Measurements from ENCODE around the gene GPC5.
"Not testable (repeated sequence)": the region's sequence is repeated elsewhere in the genome, so short reads cannot be mapped to it uniquely, and the experiment has no call there.

GPC5 gene

DNA sequence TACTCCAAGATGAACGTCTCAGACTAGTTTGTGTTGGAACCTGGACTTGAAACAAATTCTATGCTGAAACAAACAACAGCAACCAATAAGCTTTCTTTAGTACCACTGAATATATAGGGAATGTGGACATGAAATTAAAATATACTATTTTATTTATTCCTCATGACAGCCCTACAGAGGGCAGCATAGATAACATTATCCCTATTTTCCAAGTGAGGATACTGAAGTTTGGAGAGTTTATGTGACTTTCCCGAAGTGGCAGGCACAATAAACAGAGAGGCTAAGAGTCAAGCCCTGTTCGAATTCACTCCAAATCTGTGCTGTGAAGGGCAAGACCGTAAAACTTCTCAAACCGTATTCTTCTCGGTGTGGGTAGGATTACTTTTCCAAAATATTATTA is 1318.3 kb downstream of the GPC5 start:
- FAIRE-seq: no peak

DNA sequence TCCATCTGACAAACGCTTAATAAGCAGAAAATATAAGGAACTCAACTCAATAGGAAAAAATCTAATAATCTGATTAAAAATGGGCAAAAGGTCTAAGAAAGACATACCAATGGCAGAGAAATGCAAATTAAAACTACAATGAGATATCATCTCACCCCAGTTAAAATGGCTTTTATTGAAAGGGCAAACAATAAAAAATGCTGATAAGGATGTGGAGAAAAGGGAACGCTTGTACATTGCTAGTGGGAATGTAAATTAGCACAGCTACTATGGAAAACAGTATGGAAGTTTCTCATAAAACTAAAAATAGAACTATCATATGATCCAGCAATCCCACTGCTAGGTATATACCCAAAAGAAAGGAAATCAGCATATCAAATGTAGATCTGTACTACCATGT is 1319.4 kb downstream of the GPC5 start:
- no peak for FAIRE-seq

DNA sequence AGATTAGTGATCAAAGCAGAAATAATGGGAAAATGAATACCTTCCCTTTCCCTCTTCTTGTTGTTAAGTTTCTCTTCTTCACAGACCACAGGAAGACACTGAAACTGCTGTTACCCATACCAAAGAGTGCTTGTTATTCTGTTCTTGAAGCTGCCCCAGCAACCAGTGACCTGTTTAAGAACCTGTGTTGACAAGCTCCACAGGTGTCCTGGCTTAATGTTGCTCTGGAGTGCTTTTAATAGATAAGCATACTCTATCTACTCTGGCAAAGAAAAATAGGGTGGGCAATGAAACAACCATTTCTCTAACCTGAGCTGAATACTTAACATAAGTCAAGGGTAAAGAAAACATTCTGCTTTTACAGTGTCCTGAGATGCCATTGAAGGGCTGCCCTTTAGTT is 1321.4 kb downstream of the GPC5 start:
- no peak for FAIRE-seq

DNA sequence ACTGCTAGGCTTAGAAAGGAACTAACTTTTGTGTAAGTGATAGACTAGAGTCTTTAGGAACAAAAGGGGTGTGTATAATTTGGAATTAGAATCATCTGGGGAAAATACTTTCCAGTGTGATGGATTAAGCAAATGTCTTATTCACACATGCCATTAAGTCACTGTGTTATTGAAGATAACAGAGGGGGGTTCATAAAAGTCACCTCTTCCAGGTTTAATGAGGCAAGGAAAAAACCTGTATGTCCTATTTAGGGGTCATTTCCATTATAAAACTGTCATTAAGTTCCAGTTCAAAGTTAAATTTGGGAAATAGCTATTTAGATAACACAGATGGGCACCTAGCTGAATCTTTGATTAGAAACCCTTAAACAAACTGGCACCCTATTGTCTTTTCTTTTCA is 1323.2 kb downstream of the GPC5 start:
- FAIRE-seq: no peak

DNA sequence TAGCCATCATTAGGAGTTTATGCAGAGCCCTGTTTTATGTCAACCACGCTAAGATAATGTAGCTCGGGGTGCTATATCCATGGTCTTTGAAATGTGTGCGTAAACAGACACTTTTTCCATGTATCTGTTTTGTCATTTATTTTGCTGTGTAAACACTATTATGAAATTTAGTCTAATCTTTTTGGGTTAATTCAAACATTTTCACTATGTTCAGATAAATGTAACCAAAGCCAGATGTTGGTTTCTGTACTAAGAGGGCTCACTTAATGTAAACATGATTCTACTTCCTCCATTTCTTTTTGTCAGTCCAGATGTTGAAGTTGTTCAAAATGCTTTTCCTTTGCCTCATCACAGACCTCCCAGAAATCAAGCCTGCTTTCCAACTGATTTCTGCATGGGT is 1328.7 kb downstream of the GPC5 start:
- no peak for FAIRE-seq

DNA sequence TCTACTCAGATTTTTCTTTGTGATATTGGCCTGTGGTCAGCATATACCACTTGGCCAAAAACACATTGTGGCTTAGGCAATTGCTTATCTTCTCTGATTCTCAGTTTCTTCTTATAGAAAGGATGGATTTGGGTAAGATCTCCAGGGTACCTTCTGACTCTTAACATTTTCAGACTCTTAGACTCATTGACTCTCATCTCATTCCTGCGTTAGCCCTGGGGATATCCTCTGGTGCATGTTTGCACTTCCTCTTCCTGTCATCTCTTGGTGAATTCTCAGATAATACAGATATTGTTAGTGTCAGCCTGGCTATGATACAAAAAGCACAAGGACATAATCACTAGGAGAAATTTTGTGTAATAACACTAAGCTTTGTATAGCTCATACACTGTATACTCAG is 1335.6 kb downstream of the GPC5 start:
- no peak for FAIRE-seq

DNA sequence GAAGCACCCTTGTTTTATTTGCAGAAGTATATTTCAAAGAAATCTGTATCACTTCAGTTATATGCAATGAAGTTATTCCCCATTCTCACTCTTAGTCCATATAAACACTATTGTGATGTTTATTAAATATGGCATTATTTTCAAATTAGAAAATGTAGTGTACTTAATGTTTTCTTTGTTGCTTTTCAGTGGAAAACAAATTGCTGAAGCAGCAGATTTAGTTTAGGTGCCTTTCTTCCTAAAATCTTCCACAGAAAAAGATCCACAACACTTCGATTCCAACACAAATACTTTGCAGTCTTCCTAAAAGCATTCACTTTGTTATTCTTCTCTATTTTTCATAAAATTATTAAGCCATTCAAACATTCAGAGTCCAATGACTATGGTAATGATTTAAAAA is 1336.1 kb downstream of the GPC5 start:
- FAIRE-seq: no peak

DNA sequence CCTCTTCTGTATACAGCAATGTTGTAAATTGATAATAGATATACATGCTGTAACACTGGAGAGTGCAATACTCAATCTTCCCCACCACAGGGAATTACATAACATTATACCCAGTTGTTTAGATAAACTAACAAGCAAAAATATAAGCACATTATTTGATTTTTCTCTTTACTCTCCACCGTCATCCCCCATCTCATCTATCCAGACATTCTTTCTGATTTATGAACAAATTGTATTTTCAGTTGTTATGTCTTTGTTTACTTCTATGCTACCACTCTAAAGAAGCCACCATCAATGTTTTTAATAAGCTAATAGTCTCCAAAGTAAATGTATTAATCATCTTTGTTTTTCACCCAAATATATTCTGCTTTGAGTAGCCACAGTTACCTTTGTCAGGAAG is 1337.5 kb downstream of the GPC5 start:
- FAIRE-seq: no peak

DNA sequence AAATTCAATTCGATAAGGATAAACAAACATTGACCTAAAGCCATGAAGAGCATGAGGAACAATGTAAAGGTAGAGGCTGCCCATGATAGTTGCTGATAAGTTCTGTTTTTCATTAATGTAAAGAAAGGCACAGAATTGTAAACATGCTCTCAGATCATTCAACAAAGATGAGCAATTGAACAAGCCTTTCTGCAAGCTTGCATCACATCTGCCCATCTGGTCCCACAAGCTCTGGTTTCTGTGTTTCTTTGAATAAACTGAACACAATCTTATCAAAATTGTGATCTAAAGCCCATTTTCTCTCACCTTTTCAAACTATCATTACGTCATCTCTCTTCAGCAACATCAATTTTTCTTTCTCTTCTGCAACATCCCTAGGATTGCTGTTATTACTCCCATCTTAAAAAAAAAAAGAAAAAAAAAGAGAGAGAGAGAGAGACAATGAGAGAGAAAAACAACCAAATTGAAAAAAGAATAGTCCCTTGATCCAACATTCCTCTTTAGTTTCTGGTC is 1340.9 kb downstream of the GPC5 start:
- FAIRE-seq: no peak

DNA sequence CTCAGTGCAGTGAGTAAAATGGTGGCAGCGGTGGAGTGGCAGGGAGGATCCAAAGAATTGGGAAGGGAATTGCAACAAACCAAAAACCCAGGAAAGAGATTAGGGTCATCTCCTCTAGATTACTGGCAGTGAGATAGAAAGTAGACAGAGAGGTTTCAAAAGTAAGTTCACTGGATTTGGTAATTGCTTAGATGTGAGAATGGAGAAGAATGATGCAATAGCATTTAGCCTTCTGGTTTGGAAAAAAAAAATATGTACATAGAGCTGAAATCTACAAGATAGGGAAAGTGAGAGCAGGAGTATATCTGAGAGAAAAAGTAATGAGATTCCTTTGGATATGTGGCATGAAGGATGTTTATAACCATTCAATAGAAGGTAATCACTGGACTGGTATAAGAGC is 1345.6 kb downstream of the GPC5 start:
- FAIRE-seq: no peak

DNA sequence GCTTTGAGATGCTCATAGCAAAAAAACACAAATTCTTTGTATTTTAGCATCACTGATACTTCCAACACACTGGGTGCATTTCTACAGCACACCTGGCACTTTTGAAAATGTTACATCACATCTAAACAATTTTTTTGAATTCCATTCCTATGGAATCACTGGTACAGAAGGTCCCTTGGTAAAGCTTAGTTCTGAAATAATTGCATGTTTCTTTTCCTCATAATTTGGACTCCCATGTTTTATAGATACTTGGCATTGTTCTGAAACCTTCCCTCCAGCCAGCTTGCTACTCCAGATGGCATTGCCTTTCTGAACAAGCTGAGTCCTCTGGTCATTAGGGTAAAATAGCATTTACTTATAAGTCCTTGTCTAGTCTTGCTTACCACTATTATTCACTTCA is 1346.8 kb downstream of the GPC5 start:
- no peak for FAIRE-seq

DNA sequence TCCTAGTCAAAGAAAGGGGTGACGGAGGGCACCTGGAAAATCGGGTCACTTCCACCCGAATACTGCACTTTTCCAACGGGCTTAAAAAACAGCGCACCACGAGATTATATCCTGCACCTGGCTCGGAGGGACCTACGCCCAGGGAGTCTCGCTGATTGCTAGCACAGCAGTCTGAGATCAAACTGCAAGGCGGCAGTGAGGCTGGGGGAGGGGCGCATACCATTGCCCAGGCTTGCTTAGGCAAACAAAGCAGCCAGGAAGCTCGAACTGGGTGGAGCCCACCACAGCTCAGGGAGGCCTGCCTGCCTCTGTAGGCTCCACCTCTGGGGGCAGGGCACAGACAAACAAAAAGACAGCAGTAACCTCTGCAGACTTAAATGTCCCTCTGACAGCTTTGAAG is 1354.3 kb downstream of the GPC5 start:
- FAIRE-seq: not testable (repeated sequence)

DNA sequence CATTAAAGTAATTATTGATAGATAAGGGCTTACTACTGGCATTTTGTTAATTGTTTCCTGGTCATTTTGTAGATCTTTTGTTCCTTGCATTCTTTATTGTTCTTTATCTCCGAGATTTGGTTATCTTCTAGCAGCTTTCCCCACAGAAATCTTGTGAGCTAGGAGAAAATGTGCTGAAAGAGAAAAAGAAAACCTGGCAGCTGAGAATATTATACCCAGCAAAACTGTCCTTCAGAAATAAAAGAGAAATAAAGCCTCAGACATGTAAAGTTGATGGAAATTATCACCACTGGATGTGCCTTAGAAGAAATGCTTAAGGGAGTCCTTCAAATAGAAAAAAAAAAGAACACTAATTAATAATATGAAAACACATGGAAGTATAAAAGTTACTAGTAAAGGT is 1363.3 kb downstream of the GPC5 start:
- no peak for FAIRE-seq

DNA sequence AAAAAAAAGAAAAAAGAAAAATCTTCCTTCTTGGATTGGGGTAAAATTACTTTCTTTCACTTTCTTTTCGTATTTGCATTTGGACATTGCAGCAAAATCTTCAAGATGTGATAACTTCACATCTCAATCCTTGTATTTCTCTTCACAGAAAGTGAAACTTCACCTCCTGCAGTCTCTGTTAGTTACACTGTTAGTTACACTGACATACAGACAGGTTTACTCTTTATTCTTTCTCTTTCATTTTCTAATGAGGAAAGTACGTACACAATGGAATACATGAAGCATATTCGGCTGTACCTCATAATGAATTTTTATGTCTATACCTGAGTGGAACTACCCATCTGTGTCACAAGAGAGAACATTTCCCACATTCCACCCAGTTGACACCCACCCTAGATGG is 1369.0 kb downstream of the GPC5 start:
- FAIRE-seq: no peak

DNA sequence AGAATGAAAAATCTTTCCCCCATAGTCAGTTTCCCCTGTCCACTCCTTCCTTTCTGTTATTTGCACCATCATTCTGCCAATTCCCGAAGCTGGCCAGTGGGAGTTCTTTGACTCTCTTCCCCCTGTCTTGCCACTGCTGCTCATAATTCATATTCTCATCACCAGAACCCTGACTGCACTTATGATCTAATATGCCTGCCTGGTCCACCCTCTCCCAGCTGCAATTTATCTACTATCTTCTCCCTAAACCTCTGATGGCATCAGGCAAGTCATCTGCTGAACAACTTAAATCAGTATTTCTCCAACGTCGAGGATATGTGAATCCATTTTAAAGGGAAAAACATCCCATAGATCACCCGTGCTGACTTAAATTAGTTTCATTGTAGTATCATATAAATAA is 1370.2 kb downstream of the GPC5 start:
- FAIRE-seq: no peak

DNA sequence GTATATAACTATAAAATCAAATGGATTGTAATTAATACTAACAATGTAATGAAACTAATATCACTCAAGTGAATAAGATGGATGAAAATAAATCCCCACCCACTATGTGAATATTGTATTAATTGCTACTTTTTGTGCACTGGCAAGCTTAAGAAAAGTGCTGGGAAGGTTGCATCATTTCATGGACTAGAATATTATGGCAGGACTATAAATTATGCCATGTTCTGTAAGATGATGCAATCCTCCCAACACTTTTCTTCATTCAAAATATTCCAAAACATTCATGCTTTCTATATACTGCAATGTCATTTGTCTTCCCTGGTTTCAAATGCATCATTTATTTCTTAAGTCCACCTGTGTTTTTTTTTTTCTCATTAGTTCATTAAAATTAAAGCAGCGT is 1370.6 kb downstream of the GPC5 start:
- FAIRE-seq: no peak

DNA sequence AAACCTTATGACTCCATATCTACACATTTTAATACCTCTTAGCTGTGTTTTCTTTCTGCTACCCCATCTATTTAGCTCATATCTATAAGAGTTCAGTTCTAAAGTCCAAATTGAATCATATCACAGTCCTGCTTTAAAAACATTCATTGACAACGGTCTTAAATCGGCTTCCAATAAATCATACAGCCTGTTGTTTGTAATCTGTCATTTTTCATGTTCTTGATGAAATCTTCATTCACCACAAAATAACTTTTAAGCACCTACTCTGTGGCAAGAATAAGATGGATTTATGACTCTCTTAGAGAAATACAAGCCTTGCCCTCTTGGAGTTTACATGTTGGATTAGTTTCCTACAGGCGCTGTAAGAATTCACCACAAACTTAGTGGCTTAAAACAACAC is 1377.2 kb downstream of the GPC5 start:
- no peak for FAIRE-seq

DNA sequence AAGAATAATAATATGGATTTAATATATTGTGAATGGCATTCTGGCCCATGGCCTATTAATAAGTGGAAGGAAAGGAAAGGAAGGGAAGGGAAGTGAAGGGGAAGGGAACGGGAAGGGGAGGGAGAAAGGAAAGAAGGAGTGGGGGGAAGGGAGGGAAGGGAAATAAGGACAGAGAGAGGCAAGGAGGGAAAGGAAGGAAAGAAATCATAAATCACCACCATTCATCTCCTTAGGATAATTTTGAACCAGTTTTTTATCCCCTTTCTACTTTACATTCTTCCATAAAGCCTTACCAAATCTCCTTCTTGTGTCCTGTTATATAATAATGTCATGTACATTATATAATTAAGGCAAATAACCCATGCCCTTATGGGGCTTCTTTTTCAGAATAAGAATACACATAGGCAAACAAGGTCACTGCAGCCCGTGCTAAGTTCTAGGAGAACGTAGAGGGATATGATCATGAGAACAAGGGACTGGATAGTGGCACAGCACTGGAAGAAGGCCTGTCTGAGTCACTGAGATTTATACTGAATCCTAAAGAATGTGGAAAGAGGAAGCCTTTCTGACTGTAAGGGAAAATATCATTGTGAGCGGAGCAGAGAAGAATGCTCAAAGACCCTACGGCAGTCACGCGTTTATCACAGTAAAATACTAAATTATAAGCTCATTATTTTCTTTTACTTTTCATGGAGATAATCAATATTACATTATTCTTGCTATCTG is 1383.7 kb downstream of the GPC5 start:
- no peak for FAIRE-seq

DNA sequence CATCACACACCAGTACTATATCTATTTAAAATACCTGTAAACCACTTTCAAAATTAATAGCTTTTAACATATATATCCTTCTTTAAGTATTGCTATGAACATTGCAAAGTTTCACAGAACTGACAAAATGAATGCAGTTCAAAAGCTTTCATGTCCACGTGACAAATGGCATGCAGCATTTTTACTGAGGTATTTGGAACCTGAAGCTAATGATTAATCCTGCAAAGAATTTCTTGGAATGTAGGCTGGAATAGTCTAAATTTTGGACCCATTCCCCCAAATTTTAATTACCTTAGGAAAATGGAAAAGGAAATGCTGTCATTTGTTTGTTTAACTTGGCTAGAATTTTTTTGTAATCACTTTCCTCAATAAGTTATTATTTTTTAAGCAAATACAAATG is 1404.4 kb downstream of the GPC5 start:
- FAIRE-seq: no peak

DNA sequence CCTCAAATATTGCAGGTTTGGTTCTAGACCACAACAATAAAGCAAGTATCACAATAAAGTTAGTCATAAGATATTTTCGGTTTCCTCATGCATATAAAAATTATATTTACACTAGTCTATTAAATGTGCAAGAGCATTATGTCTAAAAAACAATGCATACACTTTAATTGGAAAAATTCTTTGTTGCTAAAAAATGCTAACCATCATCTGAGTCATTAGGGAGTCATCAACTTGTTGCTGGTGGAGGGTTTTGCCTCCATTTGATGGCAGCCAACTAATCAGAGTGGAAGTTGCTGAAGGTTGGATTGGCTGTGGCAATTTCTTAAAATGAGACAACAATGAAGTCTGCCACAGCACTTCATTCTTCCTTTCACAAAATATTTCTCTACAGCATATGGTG is 1405.9 kb downstream of the GPC5 start:
- FAIRE-seq: no peak

DNA sequence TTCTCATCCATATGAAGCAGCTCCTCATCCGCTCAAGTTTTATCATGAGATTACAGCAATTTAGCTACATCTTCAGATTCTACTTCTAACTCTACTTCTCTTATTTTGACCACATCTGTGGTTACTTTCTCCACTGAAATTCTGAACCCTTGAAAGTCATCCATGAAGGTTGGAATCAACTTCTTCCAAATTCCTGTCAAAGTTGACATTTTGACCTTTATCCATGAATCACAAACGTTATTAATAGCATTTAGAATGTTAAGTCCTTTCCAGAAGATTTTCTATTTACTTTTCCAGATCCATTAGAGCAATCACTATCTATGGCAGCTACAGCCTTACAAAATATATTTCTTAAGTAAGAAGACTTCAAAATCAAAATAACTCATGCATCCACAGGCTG is 1406.5 kb downstream of the GPC5 start:
- FAIRE-seq: no peak

DNA sequence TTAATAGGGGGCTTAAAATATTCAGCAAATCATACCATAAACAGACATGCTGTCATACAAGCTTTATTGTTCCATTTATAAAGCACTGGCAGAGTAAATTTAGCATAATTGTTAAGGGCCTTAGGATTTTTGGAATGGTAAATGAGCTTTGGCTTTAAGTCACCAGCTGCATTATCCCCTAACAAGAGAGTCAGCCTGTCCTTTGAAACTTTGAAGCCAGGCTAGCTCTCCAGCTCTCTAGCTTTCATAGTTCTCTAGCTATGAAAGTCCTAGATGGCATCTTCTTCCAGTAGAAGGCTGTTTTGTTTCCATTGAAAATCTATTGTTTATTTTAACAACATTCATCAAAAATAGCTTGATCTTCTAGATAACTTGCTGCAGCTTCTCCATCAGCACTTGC is 1407.3 kb downstream of the GPC5 start:
- FAIRE-seq: no peak

DNA sequence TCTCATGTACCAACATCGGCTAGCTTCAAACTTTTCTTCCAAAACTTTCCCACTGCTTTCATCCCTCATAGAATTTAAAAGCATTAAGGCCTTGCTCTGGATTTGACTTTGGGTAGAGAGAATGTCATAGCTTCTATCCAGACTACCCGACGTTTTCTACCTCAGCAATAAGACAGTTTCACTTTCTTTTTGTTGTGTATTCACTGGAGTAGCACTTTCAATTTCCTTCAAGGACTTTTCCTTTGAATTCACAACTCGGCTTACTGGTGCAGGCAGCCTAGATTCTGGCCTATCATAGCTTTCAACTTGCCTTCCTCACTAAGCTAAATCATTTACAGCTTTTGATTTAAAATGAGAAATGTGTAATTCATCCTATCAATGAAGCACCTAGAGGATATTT is 1407.8 kb downstream of the GPC5 start:
- no peak for FAIRE-seq

DNA sequence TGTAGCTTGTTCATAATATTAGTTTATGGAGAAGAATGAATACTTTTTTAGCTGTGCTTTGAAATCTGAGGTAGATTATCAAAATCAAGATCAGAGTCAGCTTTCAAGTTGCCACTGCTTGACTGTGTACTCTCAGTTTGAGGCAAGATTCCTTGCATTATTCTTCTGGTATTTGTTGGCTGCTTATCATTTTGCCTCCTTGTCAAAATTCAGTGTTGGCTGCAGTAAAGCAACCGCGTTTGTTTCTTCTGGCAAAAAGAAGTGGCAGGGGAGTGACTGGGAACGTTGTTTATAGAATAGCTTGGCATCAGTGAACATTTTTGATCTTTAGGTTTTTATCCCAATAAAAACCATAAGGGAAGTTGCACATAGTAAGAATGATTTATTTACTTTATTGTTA is 1408.9 kb downstream of the GPC5 start:
- no peak for FAIRE-seq

DNA sequence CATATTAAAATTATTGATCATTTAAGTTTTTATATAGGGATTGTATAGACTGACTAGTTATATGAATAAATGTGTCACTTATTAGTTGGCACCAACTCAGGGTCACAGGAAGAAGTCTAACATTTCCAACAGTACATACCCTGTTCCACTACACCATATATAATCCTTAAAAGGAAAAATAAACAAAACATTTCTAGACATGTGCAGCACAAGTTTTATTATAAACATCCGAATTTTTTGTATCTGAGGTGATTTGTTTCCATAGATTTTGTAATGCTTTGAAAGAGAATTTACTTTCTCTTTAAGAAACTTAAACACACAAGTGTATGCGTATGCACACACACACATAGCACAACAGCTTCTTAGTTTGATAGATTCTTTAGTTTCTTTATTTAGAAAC is 1409.5 kb downstream of the GPC5 start:
- no peak for FAIRE-seq

DNA sequence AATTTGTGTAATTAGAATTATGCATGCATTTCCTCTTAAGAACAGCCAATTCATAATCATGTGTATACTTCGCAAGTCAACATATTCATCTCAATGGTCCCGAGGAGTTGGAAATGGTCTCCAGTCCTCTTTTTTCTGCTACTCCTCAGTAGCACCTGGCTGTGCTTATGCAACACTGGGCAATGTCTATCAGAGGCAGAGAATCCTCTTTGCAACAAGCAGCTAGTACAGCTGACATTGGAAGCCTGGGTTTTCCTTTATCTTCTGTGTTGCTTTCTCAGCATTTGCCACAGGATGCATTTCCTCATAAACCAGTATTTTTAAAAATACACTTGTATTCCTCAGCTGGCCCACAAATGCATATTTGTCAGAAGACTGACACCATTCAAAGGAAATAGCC is 1422.9 kb downstream of the GPC5 start:
- no peak for FAIRE-seq
